IPS-NIHi7 (cell line): Measurements from ENCODE around the gene ADAM19.
"Not testable (repeated sequence)": the region's sequence is repeated elsewhere in the genome, so short reads cannot be mapped to it uniquely, and the experiment has no call there.

Source experiments
- DNase-seq: peaks from one replicate; pipeline ENCODE4 v3.0.0; 2012; ENCODE audit warnings: mixed read lengths; ENCODE audit errors: extremely low spot score

The ADAM19 gene

GRCh38 chr5:157463081-157463480 is 112.5 kb downstream of the ADAM19 start:
- no peak for DNase-seq

GRCh38 chr5:157460921-157461792 is 114.4 kb downstream of the ADAM19 start:
- DNase-seq: no peak

- DNase-seq: peak; percentile 54
Measured at GRCh38 chr5:157459715-157460599, 115.6 kb downstream of the ADAM19 start, which contains the start of gene NIPAL4. NIPAL4 (plus strand) TSS chr5:157460213; CDS start chr5:157460321, 108 bp downstream.

GRCh38 chr5:157458835-157459234 is 116.7 kb downstream of the ADAM19 start:
- DNase-seq: no peak

- no peak for DNase-seq
Measured at GRCh38 chr5:157457391-157457790, 118.2 kb downstream of the ADAM19 start.

GRCh38 chr5:157456301-157456700 is 119.3 kb downstream of the ADAM19 start:
- DNase-seq: no peak

GRCh38 chr5:157455057-157455456 is 120.5 kb downstream of the ADAM19 start:
- no peak for DNase-seq

- DNase-seq: no peak
Measured at GRCh38 chr5:157454273-157454672, 121.3 kb downstream of the ADAM19 start.

- DNase-seq: no peak
Measured at GRCh38 chr5:157451806-157452205, 123.8 kb downstream of the ADAM19 start.

GRCh38 chr5:157450024-157450423 is 125.6 kb downstream of the ADAM19 start:
- no peak for DNase-seq

GRCh38 chr5:157449011-157449723 is 126.4 kb downstream of the ADAM19 start:
- no peak for DNase-seq

- peak; percentile 49 for DNase-seq
Measured at GRCh38 chr5:157447201-157447637, 128.4 kb downstream of the ADAM19 start.

- no peak for DNase-seq
Measured at GRCh38 chr5:157446412-157446935, 129.1 kb downstream of the ADAM19 start.

- DNase-seq: no peak
Measured at GRCh38 chr5:157445745-157446411, 129.7 kb downstream of the ADAM19 start.

GRCh38 chr5:157444224-157444623 is 131.4 kb downstream of the ADAM19 start:
- no peak for DNase-seq

- DNase-seq: no peak
Measured at GRCh38 chr5:157443041-157443549, 132.5 kb downstream of the ADAM19 start.

- DNase-seq: no peak
Measured at GRCh38 chr5:157434096-157434495, 141.5 kb downstream of the ADAM19 start.

GRCh38 chr5:157431544-157432200 is 143.9 kb downstream of the ADAM19 start:
- peak; percentile 53 for DNase-seq

GRCh38 chr5:157429920-157430319 is 145.7 kb downstream of the ADAM19 start:
- DNase-seq: not testable (repeated sequence)
